Mammary epithelial cell (primary cell): ENCODE data around the gene VSTM2L.

ENCODE experiments used
- EZH2 ChIP-seq: IDR thresholded peaks from 2 replicates; pipeline ENCODE4 v1.6.1; 2012; ENCODE audit warnings: low read length, inconsistent platforms, borderline replicate concordance
- TF ChIP-seq, protein P1 (sequence below), 2 donors: IDR thresholded peaks in 1 of 2; conservative IDR thresholded peaks in 1 of 2; 2 replicates each; pipeline ENCODE4 v1.5.1; 2011 to 2012; ENCODE audit warnings: inconsistent platforms in 2 of 2, low read length in 2 of 2, mild to moderate bottlenecking in 2 of 2, control low read depth in 1 of 2, low read depth in 1 of 2; ENCODE audit not compliant: insufficient read depth in 1 of 2; ENCODE audit errors: extremely low read depth in 1 of 2

DNA sequence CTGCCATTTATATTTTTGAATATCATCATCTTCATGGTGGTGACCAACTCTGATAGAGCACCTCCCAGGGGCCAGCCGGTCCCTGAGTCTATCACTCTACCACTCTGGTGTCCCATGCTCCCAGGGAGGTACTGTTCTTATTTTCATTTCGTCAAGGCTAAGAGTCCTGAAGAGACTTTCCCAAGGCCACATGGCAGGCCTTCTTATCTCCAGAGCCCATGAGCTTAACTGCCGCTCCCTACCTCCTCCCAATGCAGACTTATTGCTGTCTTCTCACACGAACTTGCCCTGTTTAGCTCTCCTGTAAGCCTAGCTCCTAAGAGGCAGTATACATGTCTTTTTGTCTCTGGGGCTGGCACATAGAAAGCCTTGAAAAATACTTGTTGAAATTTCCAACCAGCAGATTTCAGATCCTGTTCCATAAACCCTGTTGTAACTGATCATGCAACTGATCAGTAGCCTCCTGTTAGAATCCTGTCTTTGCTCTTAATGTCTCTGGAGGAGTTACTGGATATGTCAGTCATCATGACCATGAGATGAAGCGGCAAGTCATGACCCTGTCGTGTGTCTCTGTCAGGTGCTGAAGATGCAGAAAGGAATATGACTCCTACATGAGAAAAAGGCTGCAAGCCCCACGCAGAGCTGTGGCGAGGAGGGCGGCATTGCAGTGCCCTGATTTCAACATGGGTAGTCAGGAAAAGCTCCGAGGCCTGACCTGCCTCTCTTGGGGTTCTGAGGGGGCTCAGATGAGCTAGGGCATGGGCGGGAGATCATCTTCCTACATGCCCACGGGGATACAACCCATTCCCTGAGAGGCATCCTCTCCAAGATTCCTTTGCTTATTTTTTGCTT, 70.4 kb downstream of the VSTM2L start:
- TF ChIP-seq, protein P1, sequence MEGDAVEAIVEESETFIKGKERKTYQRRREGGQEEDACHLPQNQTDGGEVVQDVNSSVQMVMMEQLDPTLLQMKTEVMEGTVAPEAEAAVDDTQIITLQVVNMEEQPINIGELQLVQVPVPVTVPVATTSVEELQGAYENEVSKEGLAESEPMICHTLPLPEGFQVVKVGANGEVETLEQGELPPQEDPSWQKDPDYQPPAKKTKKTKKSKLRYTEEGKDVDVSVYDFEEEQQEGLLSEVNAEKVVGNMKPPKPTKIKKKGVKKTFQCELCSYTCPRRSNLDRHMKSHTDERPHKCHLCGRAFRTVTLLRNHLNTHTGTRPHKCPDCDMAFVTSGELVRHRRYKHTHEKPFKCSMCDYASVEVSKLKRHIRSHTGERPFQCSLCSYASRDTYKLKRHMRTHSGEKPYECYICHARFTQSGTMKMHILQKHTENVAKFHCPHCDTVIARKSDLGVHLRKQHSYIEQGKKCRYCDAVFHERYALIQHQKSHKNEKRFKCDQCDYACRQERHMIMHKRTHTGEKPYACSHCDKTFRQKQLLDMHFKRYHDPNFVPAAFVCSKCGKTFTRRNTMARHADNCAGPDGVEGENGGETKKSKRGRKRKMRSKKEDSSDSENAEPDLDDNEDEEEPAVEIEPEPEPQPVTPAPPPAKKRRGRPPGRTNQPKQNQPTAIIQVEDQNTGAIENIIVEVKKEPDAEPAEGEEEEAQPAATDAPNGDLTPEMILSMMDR (conservative IDR thresholded peaks at IDR 0.05 in 1 of 2, IDR thresholded peaks at IDR 0.05 in 1 of 2; ENCODE audit: extremely low read depth in 1 of 2, insufficient read depth in 1 of 2, low read depth in 1 of 2, low read length in 2 of 2) = no peak
- TF ChIP-seq EZH2 = no peak
